Left renal cortex interstitium (tissue), 4 donors: ENCODE results near the gene SEMA3A. TPM values are rescaled to one million over a fixed set of nuclear protein-coding genes. Genes with fewer than 3 reads are reported as not detected.

Source experiments
- DNase-seq, 4 donors: peaks; one replicate each; pipeline ENCODE4 v3.0.0-alpha.2; 2013; ENCODE audit warnings: low read depth in 4 of 4, low spot score in 2 of 4, missing footprints in 1 of 4
- polyA plus RNA-seq, 4 donors: library from polyadenylated mRNA; unstranded; fragments of 120-200 nt; gene quantifications; one replicate each; pipeline ENCODE4 v1.2.1, GENCODE V29; 2013; ENCODE audit not compliant: insufficient read length in 4 of 4

SEMA3A gene
- polyA plus RNA-seq, 4 donors = 11.6 to 16.0 (median 14.1) TPM

DNA sequence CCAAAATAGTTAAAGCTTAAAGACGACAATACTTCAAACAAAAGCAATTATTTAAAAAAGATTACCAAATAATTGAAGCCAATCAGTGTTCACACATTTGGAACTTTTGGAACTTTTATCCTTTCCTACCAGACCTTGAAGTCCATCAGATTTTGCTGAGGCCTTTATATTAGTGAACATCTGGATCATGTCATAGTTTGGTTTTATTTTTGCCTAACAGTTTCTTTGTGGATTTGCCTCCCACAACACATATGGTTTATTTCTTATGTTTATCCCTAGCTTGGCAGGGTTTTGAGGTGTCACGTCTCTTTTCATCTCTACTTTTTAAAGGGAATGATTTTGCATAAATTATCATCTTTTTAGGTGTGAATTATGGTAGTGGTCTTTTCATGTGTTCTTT lies 242.4 kb downstream of the SEMA3A start:
- DNase-seq = no peak

DNA sequence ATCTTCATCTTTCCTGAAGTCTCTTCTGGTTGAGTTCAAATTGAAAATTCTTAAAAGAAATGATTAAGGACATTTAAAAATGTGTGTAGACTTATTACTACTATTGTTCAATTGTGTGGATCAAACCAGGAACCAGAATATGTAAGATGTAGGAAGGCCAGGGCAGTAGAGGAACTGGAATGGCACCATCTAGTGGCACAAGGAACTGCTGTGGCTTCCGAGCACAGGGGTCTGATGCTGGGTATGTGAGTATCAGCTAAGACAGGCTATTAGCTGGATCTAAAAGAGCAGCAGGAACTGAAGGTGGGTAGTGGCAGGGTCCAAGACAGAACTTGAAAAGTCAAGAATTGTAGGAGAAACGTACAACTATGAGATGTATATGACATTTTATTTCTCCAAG lies 247.3 kb downstream of the SEMA3A start:
- no peak for DNase-seq

DNA sequence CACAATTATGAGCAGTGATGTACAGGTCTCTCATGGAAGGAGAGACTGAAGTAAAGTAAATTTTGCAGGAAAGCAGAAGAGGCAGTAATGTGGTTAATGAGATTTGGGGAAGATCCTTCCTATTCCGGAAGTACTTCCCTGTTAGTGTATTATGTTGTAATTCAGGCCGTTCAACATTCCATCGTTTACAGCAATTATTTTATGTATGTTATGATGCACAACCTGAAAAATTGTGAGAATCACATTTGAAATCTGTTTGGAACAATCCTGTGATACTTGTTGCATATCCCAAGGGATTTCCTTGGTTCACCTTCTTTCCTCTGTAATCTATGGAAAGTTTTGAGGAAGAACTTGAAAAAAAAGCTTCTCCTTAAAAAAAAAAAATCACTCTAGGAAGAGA lies 247.8 kb downstream of the SEMA3A start:
- DNase-seq = no peak

DNA sequence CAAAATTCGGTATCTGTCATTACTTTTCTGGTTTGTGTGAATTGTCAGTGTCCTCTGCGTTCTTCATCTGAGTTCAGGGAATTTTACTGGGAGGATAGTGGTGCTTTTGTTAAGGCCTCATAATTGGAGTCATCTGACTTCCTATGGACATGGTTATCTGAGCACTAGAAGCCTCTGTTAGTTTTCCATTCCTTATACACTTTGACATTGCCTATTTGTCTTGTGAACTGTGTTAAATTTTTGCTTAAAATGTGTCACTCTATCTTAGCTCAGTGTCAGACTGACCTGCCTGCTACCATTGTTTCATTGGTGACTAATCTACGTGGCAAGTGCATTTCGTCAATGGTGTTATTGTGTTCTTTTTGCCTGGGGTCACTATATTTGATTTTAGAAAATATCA lies 253.3 kb downstream of the SEMA3A start:
- no peak for DNase-seq

DNA sequence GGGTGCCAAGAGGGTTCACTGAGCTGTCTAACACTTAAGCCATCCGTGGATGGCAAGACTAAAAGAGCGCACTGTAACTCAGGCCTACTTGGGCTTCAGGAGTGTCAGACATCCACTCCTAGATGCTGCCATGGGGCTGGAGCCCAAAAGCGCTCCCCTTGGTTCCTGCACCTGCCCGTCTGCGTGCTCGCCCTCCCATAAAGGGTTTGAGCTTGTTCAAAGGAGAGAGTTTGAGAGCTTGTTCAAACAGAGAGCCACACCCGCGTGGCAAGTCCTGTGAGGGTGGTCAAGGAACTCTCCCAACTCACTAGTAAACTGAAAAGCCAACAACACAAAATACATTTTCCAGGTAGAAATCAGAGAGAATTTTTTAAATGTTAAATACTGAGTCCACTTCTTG lies 256.7 kb downstream of the SEMA3A start:
- no peak for DNase-seq

DNA sequence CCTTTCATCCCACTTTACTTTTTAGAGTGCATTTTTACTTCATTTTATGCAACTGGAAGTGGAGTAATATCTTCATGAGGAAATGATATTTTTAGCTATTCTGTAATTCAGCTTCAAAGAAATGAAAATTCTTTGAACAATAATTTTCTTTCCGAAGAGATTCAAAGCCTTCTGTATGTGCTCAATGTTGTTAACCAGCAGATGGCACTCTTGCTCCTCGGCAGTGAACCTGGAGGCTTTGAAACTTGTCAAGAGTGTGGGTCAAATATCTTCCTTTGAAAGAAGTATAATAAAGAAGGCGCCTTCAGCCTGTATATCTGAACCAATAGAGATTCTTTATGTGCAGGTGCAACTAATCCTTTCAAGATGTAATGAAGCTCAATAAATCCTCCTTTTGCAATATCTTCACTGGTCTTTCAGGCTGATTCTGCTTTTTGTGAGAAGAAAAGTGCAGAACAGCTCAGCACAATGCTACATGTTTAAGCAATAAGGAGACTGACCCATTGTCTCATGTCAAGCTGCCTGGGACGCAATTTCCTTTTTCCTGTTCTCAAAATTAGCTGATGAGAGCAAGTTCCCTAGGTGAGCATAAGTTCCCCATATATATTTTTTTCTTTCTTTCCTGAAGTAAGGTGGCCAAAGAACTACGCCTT lies 258.4 kb downstream of the SEMA3A start:
- peak; percentile 20 to 65 (median 38) for DNase-seq

DNA sequence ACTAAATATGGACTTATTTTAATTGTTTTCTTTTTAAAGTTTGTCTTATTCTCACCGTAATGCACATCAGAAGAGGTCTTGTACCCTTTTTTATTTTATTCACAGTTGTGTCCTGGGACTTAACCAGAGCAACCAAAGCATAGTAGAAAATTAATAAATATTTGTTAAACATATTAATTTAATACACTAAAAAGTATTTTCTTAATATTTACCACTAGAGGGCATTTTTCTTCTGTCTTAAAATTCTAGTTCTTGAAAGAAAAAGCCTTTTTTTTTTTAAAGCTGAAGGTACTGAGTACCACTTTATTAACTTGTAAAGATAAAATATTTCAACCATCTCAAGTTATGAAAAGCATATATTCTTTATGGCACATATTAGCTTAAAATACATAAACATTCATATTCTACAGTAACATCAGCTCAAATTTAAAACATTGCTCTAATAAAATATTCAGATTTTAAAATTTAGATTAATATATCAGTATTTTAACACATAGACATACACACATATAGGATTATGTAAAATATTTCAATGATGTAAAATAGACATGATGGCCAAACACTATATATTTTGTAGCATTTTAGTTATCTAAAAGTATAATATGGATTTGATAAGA lies 260.4 kb downstream of the SEMA3A start:
- no peak for DNase-seq

DNA sequence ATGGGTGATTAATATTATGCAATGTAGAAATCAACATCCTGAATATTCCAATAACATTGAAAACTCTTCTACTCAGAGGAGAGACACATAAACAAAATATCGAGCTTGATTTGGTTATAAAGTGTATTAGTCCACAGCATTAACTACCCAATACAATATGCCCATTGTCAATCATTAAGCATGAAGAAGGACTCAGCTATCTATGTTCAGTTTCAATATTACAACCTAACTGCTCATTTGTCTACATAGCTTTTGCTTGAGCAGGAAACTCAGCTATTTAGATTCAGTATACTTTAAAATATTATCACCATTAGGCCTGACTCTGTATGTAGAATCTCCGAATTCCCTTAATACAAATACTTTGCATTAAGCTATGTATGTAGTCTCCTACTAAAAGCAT lies 262.6 kb downstream of the SEMA3A start:
- DNase-seq = no peak

DNA sequence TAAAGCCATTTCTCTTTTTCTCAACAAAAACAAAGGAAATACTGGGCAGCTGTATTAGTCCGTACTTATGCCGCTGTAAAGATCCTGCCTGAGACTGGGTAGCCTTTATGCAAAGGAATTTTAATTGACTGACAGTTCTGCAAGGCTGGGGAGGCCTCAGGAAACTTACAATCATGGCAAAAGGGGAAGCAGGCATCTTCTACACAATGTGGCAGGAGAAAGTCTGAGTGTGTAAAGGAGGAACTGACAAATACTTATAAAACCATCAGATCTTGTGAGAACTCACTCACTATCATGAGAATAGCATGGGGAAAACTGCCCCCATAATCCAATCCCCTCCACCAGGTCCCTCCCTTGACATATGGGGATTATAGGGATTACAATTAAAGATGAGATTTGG lies 264.3 kb downstream of the SEMA3A start:
- DNase-seq = no peak

DNA sequence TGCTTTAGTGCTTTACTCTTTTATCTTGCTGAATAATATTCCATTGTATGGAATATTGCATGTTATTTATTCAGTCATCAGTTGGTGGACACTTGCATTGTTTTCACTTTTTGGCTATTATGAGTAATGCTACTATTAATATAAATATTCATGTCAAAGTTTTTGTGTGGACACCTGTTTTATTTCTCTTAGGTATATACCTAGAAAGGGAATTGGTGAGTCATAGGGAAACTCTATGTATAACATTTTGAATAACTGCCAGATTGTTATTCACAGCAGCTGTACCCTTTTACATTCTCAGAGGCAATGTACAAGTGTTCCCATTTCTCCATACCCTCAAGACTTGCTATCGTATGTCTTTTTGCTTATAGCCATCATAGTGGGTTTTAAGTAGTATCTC lies 268.7 kb downstream of the SEMA3A start:
- no peak for DNase-seq

DNA sequence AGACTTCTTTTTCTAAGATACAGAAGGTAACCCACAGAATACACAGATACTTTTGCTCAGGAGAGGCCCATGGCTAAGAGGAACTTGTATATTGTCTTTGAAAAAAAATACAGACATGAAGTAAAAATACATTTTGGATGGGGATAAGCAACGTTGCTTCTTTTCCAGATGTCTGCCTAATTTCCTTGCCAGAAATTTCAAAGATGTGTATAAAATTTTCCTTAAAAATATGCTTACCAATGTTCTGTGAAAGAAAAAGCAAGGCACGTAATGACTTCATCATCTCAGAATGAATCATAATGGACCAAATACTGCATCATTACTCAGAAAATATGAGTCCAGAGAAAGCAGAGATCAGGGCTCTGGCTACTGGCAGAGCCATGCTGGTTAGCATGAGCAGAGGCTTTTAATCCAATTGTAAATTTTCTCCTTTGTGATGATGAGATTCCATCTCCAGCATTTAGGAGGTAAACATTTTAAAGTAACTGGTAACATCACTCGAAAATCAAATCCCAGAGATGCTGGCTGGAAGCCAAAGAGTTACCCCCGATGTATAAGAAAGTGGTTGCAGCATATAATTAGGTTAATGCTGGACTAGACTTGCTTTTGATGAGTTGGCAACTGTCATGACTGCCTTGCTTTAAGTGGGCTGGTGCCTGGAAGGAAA lies 272.5 kb downstream of the SEMA3A start:
- no peak for DNase-seq

DNA sequence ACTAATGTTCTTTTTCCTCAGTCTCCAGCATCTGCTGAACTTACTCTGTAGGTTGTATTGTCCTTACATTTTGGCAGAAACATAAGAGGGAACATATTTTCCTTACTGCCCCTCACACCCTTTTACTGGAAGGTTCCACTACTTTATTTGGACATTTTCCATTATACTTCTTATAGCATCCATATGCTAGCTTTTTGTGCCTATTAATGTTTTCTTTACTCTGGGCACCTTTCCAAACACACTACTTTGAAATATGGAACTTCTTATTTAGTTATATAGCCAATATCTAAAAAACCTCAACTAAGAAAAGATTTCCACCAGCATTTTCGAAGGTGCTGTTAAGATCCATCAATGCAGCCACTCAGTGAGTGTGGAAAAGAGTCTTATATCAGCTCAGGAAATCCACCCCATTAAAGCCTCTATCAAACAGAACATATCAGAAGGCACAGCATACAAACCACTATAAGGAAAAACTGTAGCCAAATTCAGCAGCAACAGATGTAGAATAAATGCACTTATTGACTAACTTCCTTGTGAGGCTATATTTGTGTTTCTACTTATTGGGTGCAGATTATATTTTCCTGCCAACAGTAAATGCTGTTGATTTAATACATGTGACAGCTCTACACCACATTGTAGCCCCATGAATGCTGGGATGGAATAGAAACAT lies 273.2 kb downstream of the SEMA3A start:
- no peak for DNase-seq

DNA sequence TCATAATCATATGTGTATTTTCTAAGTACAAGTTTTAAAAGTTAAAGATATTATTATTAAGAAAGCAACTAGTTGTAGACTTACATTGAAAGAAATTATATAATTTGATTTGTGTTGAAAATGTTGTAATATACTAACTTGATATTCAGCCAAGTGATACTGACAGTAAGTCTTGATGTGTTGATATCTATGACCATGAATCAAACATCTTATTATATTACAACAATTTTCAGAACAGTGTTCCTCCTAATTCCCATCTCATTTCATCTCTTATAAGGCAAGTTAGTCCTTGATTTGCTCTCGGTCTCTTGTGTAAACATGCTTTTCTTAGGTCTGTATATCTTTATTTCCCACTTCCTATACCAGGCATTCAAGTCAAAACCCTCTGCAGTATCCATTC lies 276.4 kb downstream of the SEMA3A start:
- DNase-seq = no peak

DNA sequence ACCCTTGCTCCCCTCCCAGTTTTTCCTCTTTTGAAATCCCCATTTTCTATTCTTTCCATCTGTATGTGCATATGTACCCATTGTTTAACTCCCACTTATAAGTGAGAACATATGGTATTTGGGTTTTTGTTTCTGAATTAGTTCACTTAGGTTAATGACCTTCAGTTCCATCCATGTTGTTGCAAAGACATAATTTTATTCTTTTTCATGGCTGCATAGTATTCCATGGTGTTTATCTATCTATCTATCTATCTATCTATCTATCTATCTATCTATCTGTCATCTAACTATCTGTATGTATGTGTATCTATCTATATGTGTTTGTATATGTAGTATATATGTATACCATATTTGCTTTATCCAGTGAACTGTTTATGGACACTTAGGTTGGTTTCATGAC lies 281.4 kb downstream of the SEMA3A start:
- no peak for DNase-seq

DNA sequence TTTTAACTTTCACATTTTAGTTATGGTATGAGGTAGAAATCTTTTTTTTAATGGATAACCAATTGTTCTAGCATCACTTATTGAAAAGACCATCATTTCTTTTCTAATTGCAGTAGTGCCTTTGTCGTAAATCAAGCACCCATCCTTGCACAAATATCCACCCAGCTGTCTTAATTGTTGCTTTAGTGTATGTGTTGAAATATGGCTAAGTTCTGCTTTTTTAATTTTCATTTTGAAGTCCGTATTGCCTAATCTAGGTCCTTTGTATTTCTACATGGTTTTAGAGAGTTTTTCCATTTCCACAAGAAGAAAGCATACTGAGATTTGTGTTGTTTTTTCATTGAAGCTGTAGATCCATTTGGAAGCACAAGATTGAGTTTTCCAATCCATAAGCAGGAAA lies 286.1 kb downstream of the SEMA3A start:
- no peak for DNase-seq
